C4-2B (cell line): ENCODE data around the gene PACRG.

Experiments
- ZFX ChIP-seq: fragments of 450-650 bp; IDR thresholded peaks from 2 replicates; pipeline ENCODE4 v1.6.1; 2017
- TF ChIP-seq, protein P1 (sequence below): fragments of 450-650 bp; conservative IDR thresholded peaks from 2 replicates; pipeline ENCODE4 v1.5.1; 2017; ENCODE audit warnings: mild to moderate bottlenecking

DNA sequence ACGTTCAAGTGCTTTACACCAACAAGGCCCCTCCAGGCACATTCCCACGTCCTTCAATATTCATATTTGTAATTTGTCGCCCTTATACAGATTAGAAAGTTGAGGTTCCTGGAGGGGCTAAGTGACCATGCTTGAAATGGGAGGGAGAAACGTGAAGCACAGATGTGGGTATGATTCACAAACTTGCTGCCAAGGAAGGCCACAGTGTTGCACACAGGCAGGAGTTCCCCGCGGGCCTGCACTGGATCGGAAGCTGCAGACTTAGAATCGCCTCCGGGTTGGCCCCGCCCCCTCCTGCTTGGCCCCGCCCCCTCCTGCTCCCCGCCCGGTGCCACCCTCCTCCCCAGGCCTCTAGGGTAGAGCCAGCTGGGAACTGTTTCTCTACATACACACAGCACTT lies 628.5 kb downstream of the PACRG start:
- TF ChIP-seq, protein P1, sequence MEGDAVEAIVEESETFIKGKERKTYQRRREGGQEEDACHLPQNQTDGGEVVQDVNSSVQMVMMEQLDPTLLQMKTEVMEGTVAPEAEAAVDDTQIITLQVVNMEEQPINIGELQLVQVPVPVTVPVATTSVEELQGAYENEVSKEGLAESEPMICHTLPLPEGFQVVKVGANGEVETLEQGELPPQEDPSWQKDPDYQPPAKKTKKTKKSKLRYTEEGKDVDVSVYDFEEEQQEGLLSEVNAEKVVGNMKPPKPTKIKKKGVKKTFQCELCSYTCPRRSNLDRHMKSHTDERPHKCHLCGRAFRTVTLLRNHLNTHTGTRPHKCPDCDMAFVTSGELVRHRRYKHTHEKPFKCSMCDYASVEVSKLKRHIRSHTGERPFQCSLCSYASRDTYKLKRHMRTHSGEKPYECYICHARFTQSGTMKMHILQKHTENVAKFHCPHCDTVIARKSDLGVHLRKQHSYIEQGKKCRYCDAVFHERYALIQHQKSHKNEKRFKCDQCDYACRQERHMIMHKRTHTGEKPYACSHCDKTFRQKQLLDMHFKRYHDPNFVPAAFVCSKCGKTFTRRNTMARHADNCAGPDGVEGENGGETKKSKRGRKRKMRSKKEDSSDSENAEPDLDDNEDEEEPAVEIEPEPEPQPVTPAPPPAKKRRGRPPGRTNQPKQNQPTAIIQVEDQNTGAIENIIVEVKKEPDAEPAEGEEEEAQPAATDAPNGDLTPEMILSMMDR, result no peak
- TF ChIP-seq ZFX, result no peak
